SK-N-SH treated with all-trans-retinoic acid at 6 μM for 48 hours (cell line): ENCODE results near the gene CAMSAP2.
A peak's percentile ranks its signal among the peaks of the same experiment; 100 is the strongest.

Experiments
- ATAC-seq: fragments of 200-7000 bp; cut with Tn5 transposase; 3 replicates; pipeline ENCODE4 v1.9.1; 2020; ENCODE audit warnings: mild to moderate bottlenecking, moderate library complexity
- ARNTL ChIP-seq: fragments of 450-650 bp; formaldehyde crosslinking; IDR thresholded peaks from 2 replicates; pipeline ENCODE4 v1.5.0; 2020; ENCODE audit warnings: low read depth, mild to moderate bottlenecking, moderate library complexity, borderline replicate concordance
- BACH2 ChIP-seq: fragments of 250-450 bp; sonication (Bioruptor Pico); IDR thresholded peaks from 2 replicates; pipeline ENCODE4 v1.9.0; 2021; ENCODE audit warnings: mild to moderate bottlenecking, borderline replicate concordance
- CSDC2 ChIP-seq: fragments of 250-450 bp; sonication (Bioruptor Pico); IDR thresholded peaks from 2 replicates; pipeline ENCODE4 v1.5.0; 2020; ENCODE audit warnings: mild to moderate bottlenecking, moderate library complexity
- ESRRG ChIP-seq: fragments of 250-450 bp; sonication (Bioruptor Pico); IDR thresholded peaks from 2 replicates; pipeline ENCODE4 v1.6.1; 2021; ENCODE audit warnings: mild to moderate bottlenecking
- GLIS3 ChIP-seq: fragments of 250-450 bp; sonication (Bioruptor Pico); IDR thresholded peaks from 2 replicates; pipeline ENCODE4 v1.5.0; 2020; ENCODE audit warnings: mild to moderate bottlenecking, moderate library complexity
- ISL1 ChIP-seq: fragments of 250-450 bp; sonication (Bioruptor Pico); IDR thresholded peaks from 2 replicates; pipeline ENCODE4 v2.1.2; 2022; ENCODE audit warnings: mild to moderate bottlenecking, moderate library complexity
- OSR1 ChIP-seq: fragments of 250-450 bp; sonication (Bioruptor Pico); IDR thresholded peaks from 2 replicates; pipeline ENCODE4 v1.8.0; 2022; ENCODE audit warnings: moderate library complexity, mild to moderate bottlenecking, inconsistent platforms
- PPARA ChIP-seq: fragments of 250-450 bp; sonication (Bioruptor Pico); IDR thresholded peaks from 2 replicates; pipeline ENCODE4 v1.5.0; 2020; ENCODE audit warnings: mild to moderate bottlenecking, borderline replicate concordance
- RARB ChIP-seq: fragments of 250-450 bp; sonication (Bioruptor Pico); IDR thresholded peaks from 2 replicates; pipeline ENCODE4 v1.8.0; 2021; ENCODE audit warnings: mild to moderate bottlenecking, moderate library complexity
- SNAI2 ChIP-seq: fragments of 250-450 bp; sonication (Bioruptor Pico); IDR thresholded peaks from 2 replicates; pipeline ENCODE4 v1.5.0; 2020; ENCODE audit warnings: mild to moderate bottlenecking, moderate library complexity
- TOX ChIP-seq: fragments of 250-450 bp; sonication (Bioruptor Pico); IDR thresholded peaks from 2 replicates; pipeline ENCODE4 v1.8.0; 2021; ENCODE audit warnings: mild to moderate bottlenecking, moderate library complexity, borderline replicate concordance
- TSHZ2 ChIP-seq: fragments of 250-450 bp; sonication (Bioruptor Pico); IDR thresholded peaks from 2 replicates; pipeline ENCODE4 v1.5.0; 2020; ENCODE audit warnings: mild to moderate bottlenecking, moderate library complexity
- ZC3H10 ChIP-seq: fragments of 250-450 bp; sonication (Bioruptor Pico); IDR thresholded peaks from 2 replicates; pipeline ENCODE4 v1.5.1; 2021; ENCODE audit warnings: mild to moderate bottlenecking, moderate library complexity
- ZFP30 ChIP-seq: fragments of 450-650 bp; formaldehyde crosslinking; IDR thresholded peaks from 2 replicates; pipeline ENCODE4 v1.5.0; 2022; ENCODE audit warnings: mild to moderate bottlenecking, moderate library complexity
- ZNF70 ChIP-seq: fragments of 450-650 bp; formaldehyde crosslinking; IDR thresholded peaks from 2 replicates; pipeline ENCODE4 v1.5.0; 2020; ENCODE audit warnings: mild to moderate bottlenecking, moderate library complexity
- ZNF8 ChIP-seq: fragments of 450-650 bp; formaldehyde crosslinking; IDR thresholded peaks from 2 replicates; pipeline ENCODE4 v1.5.0; 2020; ENCODE audit warnings: mild to moderate bottlenecking, moderate library complexity
- TF ChIP-seq, protein P1 (sequence below): fragments of 250-450 bp; sonication (Bioruptor Pico); IDR thresholded peaks from 2 replicates; pipeline ENCODE4 v1.5.1; 2020; ENCODE audit warnings: low read depth, mild to moderate bottlenecking, moderate library complexity
- TF ChIP-seq, protein P2 (sequence below): fragments of 250-450 bp; sonication (Bioruptor Pico); IDR thresholded peaks from 2 replicates; pipeline ENCODE4 v1.8.0; 2021; ENCODE audit warnings: low read depth, mild to moderate bottlenecking, moderate library complexity, borderline replicate concordance
- TF ChIP-seq, protein P3 (sequence below): fragments of 250-450 bp; sonication (Bioruptor Pico); IDR thresholded peaks from 2 replicates; pipeline ENCODE4 v1.8.0; 2020; ENCODE audit warnings: mild to moderate bottlenecking, moderate library complexity, borderline replicate concordance

The CAMSAP2 gene

DNA sequence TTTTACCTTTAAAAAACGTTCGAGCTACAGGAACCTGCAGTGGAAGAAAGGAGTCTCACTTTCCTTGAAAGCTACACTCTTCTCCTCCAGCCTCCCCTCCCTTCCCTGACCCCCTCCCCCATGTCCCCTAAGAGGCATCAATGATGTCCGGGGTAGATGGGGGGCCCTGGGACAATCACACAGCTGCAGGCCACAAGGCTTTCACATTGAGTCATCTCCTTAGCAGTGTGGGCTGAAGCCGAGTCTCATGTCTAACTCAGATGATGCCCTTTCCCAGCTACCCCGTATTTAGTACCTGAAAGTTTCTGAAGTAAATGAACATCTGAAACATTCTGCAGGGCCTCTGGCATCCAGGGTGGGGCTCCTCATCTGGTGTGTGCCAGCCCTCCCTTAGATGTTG is 127.8 kb downstream of the CAMSAP2 start:
- peak; percentile 13 for ATAC-seq
- no peak for TF ChIP-seq ZC3H10 (CRISPR knock-in tag)
- TF ChIP-seq, all 23 proteins: peak for 0

DNA sequence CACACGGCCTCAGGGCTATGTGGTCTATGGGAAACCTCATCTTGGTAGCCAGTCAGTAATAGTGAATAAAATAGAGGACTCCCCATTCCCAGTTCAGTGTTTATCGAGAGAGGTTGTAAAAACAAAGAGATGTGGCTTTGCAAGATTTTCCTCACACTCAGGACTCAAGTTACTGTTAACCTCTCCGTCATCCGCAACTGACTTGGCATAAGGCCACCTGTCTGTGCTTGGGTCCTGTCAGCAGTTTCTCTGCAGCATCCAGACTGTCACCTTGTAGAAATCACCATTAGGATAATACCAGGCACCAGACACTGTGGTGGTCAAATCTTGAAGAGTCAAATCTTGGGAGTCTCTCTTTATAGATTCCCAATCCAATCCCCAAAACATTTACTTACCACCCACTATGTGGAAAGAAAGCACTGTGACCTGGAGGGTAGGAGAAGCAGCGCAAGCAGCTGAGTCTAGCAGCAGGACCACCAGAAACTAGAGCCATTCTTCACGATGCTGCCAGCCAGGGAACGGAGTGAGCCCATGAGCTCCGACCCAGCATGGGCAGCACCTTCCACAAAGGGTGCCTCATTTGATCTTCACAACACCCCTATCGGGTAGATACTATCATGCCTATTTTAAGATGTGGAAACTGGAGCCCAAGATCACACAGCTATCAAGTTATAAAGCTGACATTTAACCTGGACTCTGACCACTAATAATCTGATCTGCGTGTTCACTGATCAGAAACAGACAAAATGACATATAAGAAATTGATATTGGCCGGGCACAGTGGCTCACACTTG is 128.5 kb downstream of the CAMSAP2 start:
- peak; percentile 7 for ATAC-seq
- TF ChIP-seq RARB (CRISPR knock-in tag) (no peak), SNAI2 (CRISPR knock-in tag) (no peak), ZFP30 (CRISPR knock-in tag) (no peak), TSHZ2 (CRISPR knock-in tag) (no peak), CSDC2 (CRISPR knock-in tag) (no peak), ESRRG (CRISPR knock-in tag) (no peak), ISL1 (CRISPR knock-in tag) (no peak)

DNA sequence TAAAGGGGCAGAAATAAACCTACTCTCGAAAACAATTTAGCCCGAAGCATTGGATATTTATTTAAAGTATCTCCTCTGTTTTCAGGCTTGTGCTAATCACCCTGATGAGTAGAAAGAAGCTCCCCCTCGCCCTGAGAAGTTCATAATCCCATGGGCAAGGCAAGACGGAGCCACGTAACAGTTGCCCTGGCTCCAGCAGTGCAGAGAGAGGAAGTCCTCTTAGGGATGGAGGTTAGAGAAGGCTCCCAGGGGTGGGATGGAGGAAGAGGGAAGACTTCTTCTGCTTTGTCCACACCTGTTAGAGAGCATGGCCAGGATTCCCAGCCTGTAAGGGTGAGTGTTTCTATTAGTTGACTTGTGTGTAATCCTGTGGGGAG is 130.7 kb downstream of the CAMSAP2 start:
- TF ChIP-seq CSDC2 (CRISPR knock-in tag) (no peak), ARNTL (no peak), PPARA (CRISPR knock-in tag) (no peak), RARB (CRISPR knock-in tag) (no peak), TSHZ2 (CRISPR knock-in tag) (no peak)
- TF ChIP-seq, all 23 proteins: peak for 0
- peak; percentile 12 for ATAC-seq

GRCh38 chr1:200869753-200870391 is 131.2 kb downstream of the CAMSAP2 start:
- ATAC-seq: peak; percentile 13; the same call in 2 of the 3 replicates
- no peak for TF ChIP-seq SNAI2 (CRISPR knock-in tag)
- no peak for TF ChIP-seq BACH2 (CRISPR knock-in tag)
- no peak for TF ChIP-seq ZNF70 (CRISPR knock-in tag)
- no peak for TF ChIP-seq CSDC2 (CRISPR knock-in tag)
- TF ChIP-seq GLIS3: no peak
- TF ChIP-seq PPARA (CRISPR knock-in tag): no peak
- no peak for TF ChIP-seq RARB (CRISPR knock-in tag)
- TF ChIP-seq, protein P1, sequence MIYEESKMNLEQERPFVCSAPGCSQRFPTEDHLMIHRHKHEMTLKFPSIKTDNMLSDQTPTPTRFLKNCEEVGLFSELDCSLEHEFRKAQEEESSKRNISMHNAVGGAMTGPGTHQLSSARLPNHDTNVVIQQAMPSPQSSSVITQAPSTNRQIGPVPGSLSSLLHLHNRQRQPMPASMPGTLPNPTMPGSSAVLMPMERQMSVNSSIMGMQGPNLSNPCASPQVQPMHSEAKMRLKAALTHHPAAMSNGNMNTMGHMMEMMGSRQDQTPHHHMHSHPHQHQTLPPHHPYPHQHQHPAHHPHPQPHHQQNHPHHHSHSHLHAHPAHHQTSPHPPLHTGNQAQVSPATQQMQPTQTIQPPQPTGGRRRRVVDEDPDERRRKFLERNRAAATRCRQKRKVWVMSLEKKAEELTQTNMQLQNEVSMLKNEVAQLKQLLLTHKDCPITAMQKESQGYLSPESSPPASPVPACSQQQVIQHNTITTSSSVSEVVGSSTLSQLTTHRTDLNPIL: no peak
- TF ChIP-seq, protein P2, sequence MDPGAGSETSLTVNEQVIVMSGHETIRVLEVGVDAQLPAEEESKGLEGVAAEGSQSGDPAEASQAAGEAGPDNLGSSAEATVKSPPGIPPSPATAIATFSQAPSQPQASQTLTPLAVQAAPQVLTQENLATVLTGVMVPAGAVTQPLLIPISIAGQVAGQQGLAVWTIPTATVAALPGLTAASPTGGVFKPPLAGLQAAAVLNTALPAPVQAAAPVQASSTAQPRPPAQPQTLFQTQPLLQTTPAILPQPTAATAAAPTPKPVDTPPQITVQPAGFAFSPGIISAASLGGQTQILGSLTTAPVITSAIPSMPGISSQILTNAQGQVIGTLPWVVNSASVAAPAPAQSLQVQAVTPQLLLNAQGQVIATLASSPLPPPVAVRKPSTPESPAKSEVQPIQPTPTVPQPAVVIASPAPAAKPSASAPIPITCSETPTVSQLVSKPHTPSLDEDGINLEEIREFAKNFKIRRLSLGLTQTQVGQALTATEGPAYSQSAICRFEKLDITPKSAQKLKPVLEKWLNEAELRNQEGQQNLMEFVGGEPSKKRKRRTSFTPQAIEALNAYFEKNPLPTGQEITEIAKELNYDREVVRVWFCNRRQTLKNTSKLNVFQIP: no peak
- TF ChIP-seq, protein P3, sequence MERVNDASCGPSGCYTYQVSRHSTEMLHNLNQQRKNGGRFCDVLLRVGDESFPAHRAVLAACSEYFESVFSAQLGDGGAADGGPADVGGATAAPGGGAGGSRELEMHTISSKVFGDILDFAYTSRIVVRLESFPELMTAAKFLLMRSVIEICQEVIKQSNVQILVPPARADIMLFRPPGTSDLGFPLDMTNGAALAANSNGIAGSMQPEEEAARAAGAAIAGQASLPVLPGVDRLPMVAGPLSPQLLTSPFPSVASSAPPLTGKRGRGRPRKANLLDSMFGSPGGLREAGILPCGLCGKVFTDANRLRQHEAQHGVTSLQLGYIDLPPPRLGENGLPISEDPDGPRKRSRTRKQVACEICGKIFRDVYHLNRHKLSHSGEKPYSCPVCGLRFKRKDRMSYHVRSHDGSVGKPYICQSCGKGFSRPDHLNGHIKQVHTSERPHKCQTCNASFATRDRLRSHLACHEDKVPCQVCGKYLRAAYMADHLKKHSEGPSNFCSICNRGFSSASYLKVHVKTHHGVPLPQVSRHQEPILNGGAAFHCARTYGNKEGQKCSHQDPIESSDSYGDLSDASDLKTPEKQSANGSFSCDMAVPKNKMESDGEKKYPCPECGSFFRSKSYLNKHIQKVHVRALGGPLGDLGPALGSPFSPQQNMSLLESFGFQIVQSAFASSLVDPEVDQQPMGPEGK (CRISPR knock-in tag): no peak
- no peak for TF ChIP-seq TSHZ2 (CRISPR knock-in tag)
- no peak for TF ChIP-seq ZNF8 (CRISPR knock-in tag)
- TF ChIP-seq ZFP30 (CRISPR knock-in tag): no peak
- TF ChIP-seq OSR1 (CRISPR knock-in tag): no peak
- no peak for TF ChIP-seq ESRRG (CRISPR knock-in tag)
- no peak for TF ChIP-seq TOX (CRISPR knock-in tag)
